Duodenal mucosa (tissue), 2 donors: Measurements from ENCODE around the gene NCLN.

Experiments
- H3K27ac ChIP-seq: one replicate; pipeline ENCODE4 v1.7.0; 2013; ENCODE audit warnings: low read depth, low read length
- H3K27me3 ChIP-seq, 2 donors: one replicate each; pipeline ENCODE4 v1.7.0; 2013; ENCODE audit warnings: low read length in 2 of 2, control low read depth in 1 of 2; ENCODE audit not compliant: insufficient read depth in 2 of 2, control insufficient read depth in 1 of 2
- H3K36me3 ChIP-seq, 2 donors: one replicate each; pipeline ENCODE4 v1.7.0; 2013; ENCODE audit warnings: low read length in 2 of 2, control low read depth in 1 of 2; ENCODE audit not compliant: insufficient read depth in 2 of 2, control insufficient read depth in 1 of 2
- H3K4me1 ChIP-seq, 2 donors: one replicate each; pipeline ENCODE4 v1.7.0; 2013; ENCODE audit warnings: low read length in 2 of 2, control low read depth in 1 of 2; ENCODE audit not compliant: insufficient read depth in 2 of 2, control insufficient read depth in 1 of 2
- H3K4me3 ChIP-seq, 2 donors: one replicate each; pipeline ENCODE4 v1.7.0; 2013; ENCODE audit warnings: low read length in 2 of 2, low read depth in 1 of 2
- H3K9ac ChIP-seq, 2 donors: one replicate each; pipeline ENCODE4 v1.7.0; 2013; ENCODE audit warnings: low read length in 2 of 2, low read depth in 1 of 2
- H3K9me3 ChIP-seq, 2 donors: one replicate each; pipeline ENCODE4 v1.7.0; 2013; ENCODE audit warnings: low read length in 2 of 2, control low read depth in 1 of 2; ENCODE audit not compliant: control insufficient read depth in 1 of 2

NCLN gene

GRCh38 chr19:3185461-3186159 is at the start of gene NCLN:
NCLN (plus strand) TSS chr19:3185930; CDS start chr19:3186031, 101 bp downstream.
- Histone ChIP-seq H3K27ac (peak within 1 kb of the TSS; percentile 79), H3K4me3 (peak within 1 kb of the TSS; percentile 84 to 90), H3K36me3 (peaks cover 0 to 3% of the 10 kb centered on the region in 2 donors), H3K9ac (peak within 1 kb of the TSS; percentile 88 to 94), H3K4me1 (peaks cover 33 to 48% of the 10 kb centered on the region in 2 donors), H3K9me3 (no peaks in the 10 kb centered on the region), H3K27me3 (no peaks in the 10 kb centered on the region)

- no peaks in the 10 kb centered on the region for H3K36me3 ChIP-seq
- peak within 1 kb of the TSS; percentile 32 for H3K27ac ChIP-seq
- no peaks in the 10 kb centered on the region for H3K4me1 ChIP-seq
- H3K9ac ChIP-seq, result peak within 1 kb of the TSS in 1 of 2 donors; percentile 59
- no peaks in the 10 kb centered on the region for H3K27me3 ChIP-seq
- H3K4me3 ChIP-seq, result peak within 1 kb of the TSS; percentile 22 to 55
- no peaks in the 10 kb centered on the region for H3K9me3 ChIP-seq
Observed at GRCh38 chr19:3135961-3136683, 49.6 kb upstream of the NCLN start, which contains the start of gene GNA15. GNA15 (plus strand) TSS chr19:3136033; CDS start chr19:3136451, 418 bp downstream.

GRCh38 chr19:3136684-3137055 is 49.1 kb upstream of the NCLN start:
- H3K36me3 ChIP-seq, result no peaks in the 10 kb centered on the region
- peak overlapping the region in 1 of 2 donors; percentile 59 for H3K9ac ChIP-seq
- peaks cover 2 to 3% of the 10 kb centered on the region in 2 donors for H3K4me1 ChIP-seq
- no peaks in the 10 kb centered on the region for H3K27me3 ChIP-seq
- H3K9me3 ChIP-seq, result no peaks in the 10 kb centered on the region
- peak overlapping the region; percentile 20 for H3K27ac ChIP-seq
- H3K4me3 ChIP-seq, result peak overlapping the region; percentile 22 to 55

- no peaks in the 10 kb centered on the region for H3K27me3 ChIP-seq
- H3K36me3 ChIP-seq, result no peaks in the 10 kb centered on the region
- no peak overlapping the region for H3K27ac ChIP-seq
- no peak overlapping the region for H3K4me3 ChIP-seq
- peaks cover 6 to 7% of the 10 kb centered on the region in 2 donors for H3K4me1 ChIP-seq
- no peaks in the 10 kb centered on the region for H3K9me3 ChIP-seq
- no peak overlapping the region for H3K9ac ChIP-seq
Observed at GRCh38 chr19:3137119-3137518, 48.6 kb upstream of the NCLN start.

GRCh38 chr19:3138268-3138667 is 47.5 kb upstream of the NCLN start:
- H3K36me3 ChIP-seq, result no peaks in the 10 kb centered on the region
- H3K9ac ChIP-seq, result no peak overlapping the region
- H3K27me3 ChIP-seq, result no peaks in the 10 kb centered on the region
- H3K9me3 ChIP-seq, result no peaks in the 10 kb centered on the region
- no peak overlapping the region for H3K27ac ChIP-seq
- peaks cover 6 to 7% of the 10 kb centered on the region in 2 donors for H3K4me1 ChIP-seq
- H3K4me3 ChIP-seq, result no peak overlapping the region

GRCh38 chr19:3140667-3141038 is 45.1 kb upstream of the NCLN start:
- peaks cover 6 to 7% of the 10 kb centered on the region in 2 donors for H3K4me1 ChIP-seq
- H3K9me3 ChIP-seq, result no peaks in the 10 kb centered on the region
- no peak overlapping the region for H3K27ac ChIP-seq
- no peaks in the 10 kb centered on the region for H3K36me3 ChIP-seq
- no peak overlapping the region for H3K9ac ChIP-seq
- no peaks in the 10 kb centered on the region for H3K27me3 ChIP-seq
- H3K4me3 ChIP-seq, result no peak overlapping the region

GRCh38 chr19:3142292-3142670 is 43.4 kb upstream of the NCLN start:
- no peaks in the 10 kb centered on the region for H3K9me3 ChIP-seq
- H3K36me3 ChIP-seq, result no peaks in the 10 kb centered on the region
- no peak overlapping the region for H3K9ac ChIP-seq
- H3K4me1 ChIP-seq, result peaks cover 6 to 7% of the 10 kb centered on the region in 2 donors
- H3K27ac ChIP-seq, result peak overlapping the region; percentile 48
- no peaks in the 10 kb centered on the region for H3K27me3 ChIP-seq
- H3K4me3 ChIP-seq, result no peak overlapping the region

- H3K27me3 ChIP-seq, result no peaks in the 10 kb centered on the region
- no peak overlapping the region for H3K27ac ChIP-seq
- H3K36me3 ChIP-seq, result no peaks in the 10 kb centered on the region
- H3K4me3 ChIP-seq, result no peak overlapping the region
- H3K4me1 ChIP-seq, result peaks cover 6 to 7% of the 10 kb centered on the region in 2 donors
- H3K9me3 ChIP-seq, result no peaks in the 10 kb centered on the region
- H3K9ac ChIP-seq, result no peak overlapping the region
Observed at GRCh38 chr19:3142781-3143337, 42.9 kb upstream of the NCLN start.

GRCh38 chr19:3145909-3146676 is 39.6 kb upstream of the NCLN start:
- Histone ChIP-seq H3K4me3 (no peak overlapping the region), H3K27ac (no peak overlapping the region), H3K4me1 (peaks cover 6 to 7% of the 10 kb centered on the region in 2 donors)

More at GRCh38 chr19:3145909-3146676, 39.6 kb upstream of the NCLN start:
- Histone ChIP-seq H3K9ac (no peak overlapping the region), H3K9me3 (no peaks in the 10 kb centered on the region), H3K36me3 (peaks cover 0 to 9% of the 10 kb centered on the region in 2 donors), H3K27me3 (no peaks in the 10 kb centered on the region)
